ENCODE data around the gene PLEKHM3. TPM values are rescaled to one million over a fixed set of nuclear protein-coding genes. Genes with fewer than 3 reads are reported as not detected.

Gene PLEKHM3
- total and polyA plus RNA-seq, 2 of the 13 experiments (the other 11 are each of a cell fraction or from before 2014, with no cell fraction given), result 4.5 to 4.7 TPM

DNA sequence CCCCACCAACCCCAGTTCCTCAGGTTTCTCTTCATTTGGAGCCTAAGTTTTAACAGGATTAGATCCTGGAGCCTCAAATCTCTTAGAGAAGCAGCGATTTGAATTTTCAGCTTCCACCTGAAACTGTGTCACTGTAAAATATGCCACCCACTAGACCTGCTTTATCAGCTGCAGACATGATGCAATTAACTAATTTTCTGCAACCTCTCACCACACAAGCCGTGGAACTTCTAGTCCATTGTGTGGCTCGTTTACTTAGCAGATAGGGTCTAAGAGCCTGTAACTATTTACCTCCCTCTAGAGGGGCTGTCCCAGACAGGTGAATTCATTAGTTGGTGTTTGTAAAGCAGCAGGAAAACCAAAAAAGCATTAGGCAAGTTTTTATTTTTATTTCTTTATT is 224.1 kb downstream of the PLEKHM3 start (continued):
- TF ChIP-seq, protein P1, sequence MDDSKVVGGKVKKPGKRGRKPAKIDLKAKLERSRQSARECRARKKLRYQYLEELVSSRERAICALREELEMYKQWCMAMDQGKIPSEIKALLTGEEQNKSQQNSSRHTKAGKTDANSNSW (CRISPR knock-in tag; IDR thresholded peaks at IDR 0.05; ENCODE audit: borderline replicate concordance), result no peak
- TF ChIP-seq ZSCAN25 (CRISPR knock-in tag; IDR thresholded peaks at IDR 0.05) (no peak), HNF4A (CRISPR knock-in tag; IDR thresholded peaks at IDR 0.05) (peak; percentile 57; the same call in 1 of the 2 replicates), KLF6 (CRISPR knock-in tag; IDR thresholded peaks at IDR 0.05) (0 out of 2 replicates have a peak, but pooled peaks have one; percentile 46), FOSL2 (CRISPR knock-in tag; IDR thresholded peaks at IDR 0.05) (peak; percentile 61), GATAD2A (CRISPR knock-in tag; IDR thresholded peaks at IDR 0.05) (peak; percentile 78), ZNF143 (CRISPR knock-in tag; IDR thresholded peaks at IDR 0.05) (no peak), PHF5A (CRISPR knock-in tag; IDR thresholded peaks at IDR 0.05; ENCODE audit: low read depth, unreplicated experiment) (no peak), PHF21A (CRISPR knock-in tag; IDR thresholded peaks at IDR 0.05) (0 out of 2 replicates have a peak, but pooled peaks have one; percentile 38), FOXK1 (CRISPR knock-in tag; IDR thresholded peaks at IDR 0.05; ENCODE audit: borderline replicate concordance, low read depth) (0 out of 2 replicates have a peak, but pooled peaks have one; percentile 29), PPARG (CRISPR knock-in tag; conservative IDR thresholded peaks at IDR 0.05) (peak; percentile 74), SMAD9 (CRISPR knock-in tag; IDR thresholded peaks at IDR 0.05) (no peak), SOX13 (IDR thresholded peaks at IDR 0.05) (peak; percentile 41; the same call in 1 of the 2 replicates), SOX13 (CRISPR knock-in tag; conservative IDR thresholded peaks at IDR 0.05 in 1 of 2, IDR thresholded peaks at IDR 0.05 in 1 of 2) (peak in 1 of 2 experiments; percentile 89; a peak in 2 of 4 replicates), MIER3 (CRISPR knock-in tag; IDR thresholded peaks at IDR 0.05; ENCODE audit: borderline replicate concordance) (0 out of 2 replicates have a peak, but pooled peaks have one; percentile 16), KDM3A (CRISPR knock-in tag; IDR thresholded peaks at IDR 0.05; ENCODE audit: low read depth) (0 out of 2 replicates have a peak, but pooled peaks have one; percentile 29)
- TF ChIP-seq, protein P2, sequence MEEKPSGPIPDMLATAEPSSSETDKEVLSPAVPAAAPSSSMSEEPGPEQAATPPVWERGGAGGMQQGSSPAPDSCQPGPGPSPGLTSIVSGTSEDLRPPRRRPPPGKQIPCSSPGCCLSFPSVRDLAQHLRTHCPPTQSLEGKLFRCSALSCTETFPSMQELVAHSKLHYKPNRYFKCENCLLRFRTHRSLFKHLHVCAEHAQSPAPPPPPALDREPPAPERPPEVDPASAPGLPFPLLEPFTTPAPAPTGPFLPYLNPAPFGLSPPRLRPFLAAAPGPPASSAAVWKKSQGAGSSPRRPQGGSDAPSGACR (CRISPR knock-in tag; IDR thresholded peaks at IDR 0.05), result no peak
- TF ChIP-seq, protein P3, sequence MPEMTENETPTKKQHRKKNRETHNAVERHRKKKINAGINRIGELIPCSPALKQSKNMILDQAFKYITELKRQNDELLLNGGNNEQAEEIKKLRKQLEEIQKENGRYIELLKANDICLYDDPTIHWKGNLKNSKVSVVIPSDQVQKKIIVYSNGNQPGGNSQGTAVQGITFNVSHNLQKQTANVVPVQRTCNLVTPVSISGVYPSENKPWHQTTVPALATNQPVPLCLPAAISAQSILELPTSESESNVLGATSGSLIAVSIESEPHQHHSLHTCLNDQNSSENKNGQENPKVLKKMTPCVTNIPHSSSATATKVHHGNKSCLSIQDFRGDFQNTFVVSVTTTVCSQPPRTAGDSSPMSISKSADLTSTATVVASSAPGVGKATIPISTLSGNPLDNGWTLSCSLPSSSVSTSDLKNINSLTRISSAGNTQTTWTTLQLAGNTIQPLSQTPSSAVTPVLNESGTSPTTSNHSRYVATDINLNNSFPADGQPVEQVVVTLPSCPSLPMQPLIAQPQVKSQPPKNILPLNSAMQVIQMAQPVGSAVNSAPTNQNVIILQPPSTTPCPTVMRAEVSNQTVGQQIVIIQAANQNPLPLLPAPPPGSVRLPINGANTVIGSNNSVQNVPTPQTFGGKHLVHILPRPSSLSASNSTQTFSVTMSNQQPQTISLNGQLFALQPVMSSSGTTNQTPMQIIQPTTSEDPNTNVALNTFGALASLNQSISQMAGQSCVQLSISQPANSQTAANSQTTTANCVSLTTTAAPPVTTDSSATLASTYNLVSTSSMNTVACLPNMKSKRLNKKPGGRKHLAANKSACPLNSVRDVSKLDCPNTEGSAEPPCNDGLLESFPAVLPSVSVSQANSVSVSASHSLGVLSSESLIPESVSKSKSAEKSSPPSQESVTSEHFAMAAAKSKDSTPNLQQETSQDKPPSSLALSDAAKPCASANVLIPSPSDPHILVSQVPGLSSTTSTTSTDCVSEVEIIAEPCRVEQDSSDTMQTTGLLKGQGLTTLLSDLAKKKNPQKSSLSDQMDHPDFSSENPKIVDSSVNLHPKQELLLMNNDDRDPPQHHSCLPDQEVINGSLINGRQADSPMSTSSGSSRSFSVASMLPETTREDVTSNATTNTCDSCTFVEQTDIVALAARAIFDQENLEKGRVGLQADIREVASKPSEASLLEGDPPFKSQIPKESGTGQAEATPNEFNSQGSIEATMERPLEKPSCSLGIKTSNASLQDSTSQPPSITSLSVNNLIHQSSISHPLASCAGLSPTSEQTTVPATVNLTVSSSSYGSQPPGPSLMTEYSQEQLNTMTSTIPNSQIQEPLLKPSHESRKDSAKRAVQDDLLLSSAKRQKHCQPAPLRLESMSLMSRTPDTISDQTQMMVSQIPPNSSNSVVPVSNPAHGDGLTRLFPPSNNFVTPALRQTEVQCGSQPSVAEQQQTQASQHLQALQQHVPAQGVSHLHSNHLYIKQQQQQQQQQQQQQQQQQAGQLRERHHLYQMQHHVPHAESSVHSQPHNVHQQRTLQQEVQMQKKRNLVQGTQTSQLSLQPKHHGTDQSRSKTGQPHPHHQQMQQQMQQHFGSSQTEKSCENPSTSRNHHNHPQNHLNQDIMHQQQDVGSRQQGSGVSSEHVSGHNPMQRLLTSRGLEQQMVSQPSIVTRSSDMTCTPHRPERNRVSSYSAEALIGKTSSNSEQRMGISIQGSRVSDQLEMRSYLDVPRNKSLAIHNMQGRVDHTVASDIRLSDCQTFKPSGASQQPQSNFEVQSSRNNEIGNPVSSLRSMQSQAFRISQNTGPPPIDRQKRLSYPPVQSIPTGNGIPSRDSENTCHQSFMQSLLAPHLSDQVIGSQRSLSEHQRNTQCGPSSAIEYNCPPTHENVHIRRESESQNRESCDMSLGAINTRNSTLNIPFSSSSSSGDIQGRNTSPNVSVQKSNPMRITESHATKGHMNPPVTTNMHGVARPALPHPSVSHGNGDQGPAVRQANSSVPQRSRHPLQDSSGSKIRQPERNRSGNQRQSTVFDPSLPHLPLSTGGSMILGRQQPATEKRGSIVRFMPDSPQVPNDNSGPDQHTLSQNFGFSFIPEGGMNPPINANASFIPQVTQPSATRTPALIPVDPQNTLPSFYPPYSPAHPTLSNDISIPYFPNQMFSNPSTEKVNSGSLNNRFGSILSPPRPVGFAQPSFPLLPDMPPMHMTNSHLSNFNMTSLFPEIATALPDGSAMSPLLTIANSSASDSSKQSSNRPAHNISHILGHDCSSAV (CRISPR knock-in tag; IDR thresholded peaks at IDR 0.05; ENCODE audit: borderline replicate concordance), result no peak
- TF ChIP-seq, protein P4, sequence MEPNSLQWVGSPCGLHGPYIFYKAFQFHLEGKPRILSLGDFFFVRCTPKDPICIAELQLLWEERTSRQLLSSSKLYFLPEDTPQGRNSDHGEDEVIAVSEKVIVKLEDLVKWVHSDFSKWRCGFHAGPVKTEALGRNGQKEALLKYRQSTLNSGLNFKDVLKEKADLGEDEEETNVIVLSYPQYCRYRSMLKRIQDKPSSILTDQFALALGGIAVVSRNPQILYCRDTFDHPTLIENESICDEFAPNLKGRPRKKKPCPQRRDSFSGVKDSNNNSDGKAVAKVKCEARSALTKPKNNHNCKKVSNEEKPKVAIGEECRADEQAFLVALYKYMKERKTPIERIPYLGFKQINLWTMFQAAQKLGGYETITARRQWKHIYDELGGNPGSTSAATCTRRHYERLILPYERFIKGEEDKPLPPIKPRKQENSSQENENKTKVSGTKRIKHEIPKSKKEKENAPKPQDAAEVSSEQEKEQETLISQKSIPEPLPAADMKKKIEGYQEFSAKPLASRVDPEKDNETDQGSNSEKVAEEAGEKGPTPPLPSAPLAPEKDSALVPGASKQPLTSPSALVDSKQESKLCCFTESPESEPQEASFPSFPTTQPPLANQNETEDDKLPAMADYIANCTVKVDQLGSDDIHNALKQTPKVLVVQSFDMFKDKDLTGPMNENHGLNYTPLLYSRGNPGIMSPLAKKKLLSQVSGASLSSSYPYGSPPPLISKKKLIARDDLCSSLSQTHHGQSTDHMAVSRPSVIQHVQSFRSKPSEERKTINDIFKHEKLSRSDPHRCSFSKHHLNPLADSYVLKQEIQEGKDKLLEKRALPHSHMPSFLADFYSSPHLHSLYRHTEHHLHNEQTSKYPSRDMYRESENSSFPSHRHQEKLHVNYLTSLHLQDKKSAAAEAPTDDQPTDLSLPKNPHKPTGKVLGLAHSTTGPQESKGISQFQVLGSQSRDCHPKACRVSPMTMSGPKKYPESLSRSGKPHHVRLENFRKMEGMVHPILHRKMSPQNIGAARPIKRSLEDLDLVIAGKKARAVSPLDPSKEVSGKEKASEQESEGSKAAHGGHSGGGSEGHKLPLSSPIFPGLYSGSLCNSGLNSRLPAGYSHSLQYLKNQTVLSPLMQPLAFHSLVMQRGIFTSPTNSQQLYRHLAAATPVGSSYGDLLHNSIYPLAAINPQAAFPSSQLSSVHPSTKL (CRISPR knock-in tag; IDR thresholded peaks at IDR 0.05), result peak; percentile 73

All from HepG2 (cell line).